GM12891 (cell line): ENCODE data around the gene SSBP2.

Experiments used
- POLR2A ChIP-seq: IDR thresholded peaks from 2 replicates; pipeline ENCODE4 v1.6.1; 2011; ENCODE audit warnings: low read depth, low read length, control low read depth
- POLR2AphosphoS5 ChIP-seq: IDR thresholded peaks from 2 replicates; pipeline ENCODE4 v1.6.1; 2011; ENCODE audit warnings: low read depth, low read length, control low read depth
- POU2F2 ChIP-seq: IDR thresholded peaks from 2 replicates; pipeline ENCODE4 v1.6.1; 2011; ENCODE audit warnings: low read depth, mild to moderate bottlenecking, control low read depth, low read length, moderate library complexity

DNA sequence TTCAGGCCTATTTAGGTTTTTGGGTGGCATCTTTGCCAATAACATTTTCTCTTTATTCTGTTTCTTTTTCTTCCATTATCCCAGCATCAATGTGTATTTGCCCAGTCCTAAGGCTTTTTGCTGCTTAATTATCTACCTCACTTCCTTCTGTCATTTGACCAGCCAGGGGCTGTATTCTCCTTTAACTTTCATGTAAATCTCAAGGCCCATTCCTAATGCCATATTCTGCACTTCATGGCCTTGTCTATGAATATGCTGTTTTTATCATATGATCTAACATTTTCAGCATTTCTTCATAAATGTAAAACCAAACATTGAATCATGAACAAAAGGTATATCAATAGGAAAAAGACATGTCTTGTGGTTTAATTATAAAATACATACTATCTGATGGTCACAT, 108.7 kb downstream of the SSBP2 start:
- TF ChIP-seq POLR2A (no peak), POLR2AphosphoS5 (no peak), POU2F2 (no peak)
